Ovary (tissue), 9 donors: ENCODE data around the gene CCDC110. TPM values are rescaled to one million over a fixed set of nuclear protein-coding genes. Genes with fewer than 3 reads are reported as not detected.

Experiments
- DNase-seq, 5 donors: peaks; one replicate each; pipeline ENCODE4 v3.0.0-alpha.2; 2019 to 2020
- H3K27ac ChIP-seq, 2 donors: fragments of 200-600 bp; one replicate each; pipeline versions ENCODE4 v1.5.1 to v1.8.0; 2019 to 2022
- H3K27me3 ChIP-seq: fragments of 200-600 bp; one replicate; pipeline ENCODE4 v1.8.0; 2022
- H3K36me3 ChIP-seq: fragments of 200-600 bp; sonication (generic); one replicate; pipeline ENCODE4 v1.5.1; 2019
- H3K4me1 ChIP-seq: one replicate; pipeline ENCODE4 v1.8.1; 2013; ENCODE audit warnings: mild to moderate bottlenecking, moderate library complexity; ENCODE audit not compliant: insufficient read depth
- H3K4me3 ChIP-seq: fragments of 200-600 bp; sonication (generic); one replicate; pipeline ENCODE4 v1.5.1; 2017
- H3K9me3 ChIP-seq, 2 donors: fragments of 200-600 bp in 1 of 2; sonication (generic) in 1 of 2; one replicate each; pipeline versions ENCODE4 v1.5.1 to v1.8.1; 2013 to 2019; ENCODE audit warnings: mild to moderate bottlenecking in 1 of 2, moderate library complexity in 1 of 2
- EP300 ChIP-seq: sonication (generic); formaldehyde crosslinking; IDR thresholded peaks from one replicate; pipeline ENCODE4 v1.6.1; 2017; ENCODE audit warnings: antibody characterized with exemption
- POLR2A ChIP-seq: fragments of 450-650 bp; IDR thresholded peaks from one replicate; pipeline ENCODE4 v1.6.1; 2017; ENCODE audit warnings: antibody characterized with exemption, mild to moderate bottlenecking, moderate library complexity
- whole genome bisulfite sequencing, 3 donors: extraction: QIAGEN DNeasy Blood & Tissue Kit in 1 of 3; methylation state at CpG; one replicate each; pipeline versions ENCODE4 v1.1.5 to v1.1.7; 2013 to 2017; 5-methylcytosine and 5-hydroxymethylcytosine counted together
- intact Hi-C, 4 donors: fragments of 100-400 bp; cut with DNase I; formaldehyde crosslinking; loops; one replicate each; pipeline versions ENCODE4 v1.11.0 to v1.15.1; 2022 to 2023
- polyA plus RNA-seq, 2 donors: library from polyadenylated mRNA; stranded (reverse); fragments of 200-250 nt in 1 of 2; fragments of 350-450 nt in 1 of 2; fragmentation: Illumina TruSeq in 1 of 2; extraction: RNeasy Lipid Tissue Mini Kit (QIAGEN cat#74804) in 1 of 2; gene quantifications; one replicate each; pipeline ENCODE4 v1.2.3, GENCODE V29; 2013 to 2014
- total RNA-seq, 7 donors: library from RNA; depleted of rRNA in 2 of 7; stranded (reverse); fragments of >200 nt in 2 of 7; fragmentation: NEBNext Ultra II Directional in 3 of 7; extraction: Animal tissue kit (Norgen Biotek cat#: 25700) in 3 of 7; gene quantifications; one replicate each; pipeline versions ENCODE4 v1.1.0 to v1.2.4, GENCODE V29; 2016 to 2023
- TF ChIP-seq, protein P1 (sequence below), 3 donors: fragments of 450-650 bp in 2 of 3; fragments of 200-600 bp in 1 of 3; IDR thresholded peaks; one replicate each; pipeline versions ENCODE4 v1.5.1 to v1.8.0; 2016 to 2022; ENCODE audit warnings: antibody characterized with exemption in 3 of 3, mild to moderate bottlenecking in 1 of 3
- donor health status: DM: no; HTN: no; CAD: no; lungs with moderate emphysema.
- donor health status: DM: no; HTN: no; CAD: no.
- donor health status: Bipolar disorder and iron deficiency.
- donor health status: DM: yes; HTN: yes; CAD: no.
- donor health status: DM: no; HTN: no; CAD: no.
- donor health status: DM: yes; HTN: yes; CAD: no.

CCDC110 gene
- total and polyA plus RNA-seq, 9 donors: 1.8 to 6.4 (median 3.2) TPM

DNA sequence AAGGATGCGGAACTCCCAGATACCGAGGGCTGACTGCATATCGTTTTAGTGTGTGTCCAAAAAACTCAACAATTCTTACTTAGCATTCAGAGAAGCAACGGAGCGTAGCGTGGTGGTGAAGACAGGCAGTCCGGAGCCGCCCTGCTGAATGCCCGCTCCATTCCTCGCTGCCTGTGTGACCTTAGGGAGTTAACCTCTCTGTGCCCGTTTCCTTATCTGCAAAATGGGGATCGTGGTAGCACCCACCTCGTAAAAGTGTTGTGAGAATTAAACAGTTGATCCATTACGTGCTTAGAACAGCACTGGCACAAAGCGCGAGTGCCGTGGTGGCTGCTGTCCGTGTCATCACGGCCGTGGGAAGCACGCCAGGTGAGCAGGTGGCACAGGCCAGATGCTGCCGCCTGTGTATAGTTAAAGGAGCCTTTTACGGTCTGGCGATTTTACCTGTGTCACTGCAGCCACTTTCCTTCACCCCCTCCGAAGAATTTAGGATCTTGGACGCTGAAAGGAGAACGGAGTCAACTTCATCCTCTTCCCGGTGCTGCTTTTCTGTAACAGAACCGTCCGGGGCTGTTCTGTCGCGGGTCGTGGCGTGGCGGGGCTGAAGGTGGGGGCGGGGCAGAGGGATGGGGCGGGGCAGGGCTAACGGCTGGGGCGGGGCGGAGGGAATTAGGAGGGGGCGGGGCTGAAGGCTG, 885 bp downstream of the CCDC110 start:
- WGBS, 3 donors: 1 to 2% (median 1%) methylated on average over 32 to 41 of the region's 41 CpGs
- H3K27ac ChIP-seq: peak overlapping the region; percentile 50 to 79
- peaks cover 1% of the 10 kb centered on the region for H3K4me1 ChIP-seq
- intact Hi-C loops: loop anchor here in 3 of 4 donors (1.0 to 10.0 kb wide), 4 partner anchors 64 to 127 kb away; partner anchors contain the start of gene PDLIM3 (in 1 of the 3)
- no peaks in the 10 kb centered on the region for H3K36me3 ChIP-seq
- peak; percentile 66 to 86 (median 81) for DNase-seq
- TF ChIP-seq POLR2A (no peak), EP300 (no peak)
- TF ChIP-seq, protein P1, sequence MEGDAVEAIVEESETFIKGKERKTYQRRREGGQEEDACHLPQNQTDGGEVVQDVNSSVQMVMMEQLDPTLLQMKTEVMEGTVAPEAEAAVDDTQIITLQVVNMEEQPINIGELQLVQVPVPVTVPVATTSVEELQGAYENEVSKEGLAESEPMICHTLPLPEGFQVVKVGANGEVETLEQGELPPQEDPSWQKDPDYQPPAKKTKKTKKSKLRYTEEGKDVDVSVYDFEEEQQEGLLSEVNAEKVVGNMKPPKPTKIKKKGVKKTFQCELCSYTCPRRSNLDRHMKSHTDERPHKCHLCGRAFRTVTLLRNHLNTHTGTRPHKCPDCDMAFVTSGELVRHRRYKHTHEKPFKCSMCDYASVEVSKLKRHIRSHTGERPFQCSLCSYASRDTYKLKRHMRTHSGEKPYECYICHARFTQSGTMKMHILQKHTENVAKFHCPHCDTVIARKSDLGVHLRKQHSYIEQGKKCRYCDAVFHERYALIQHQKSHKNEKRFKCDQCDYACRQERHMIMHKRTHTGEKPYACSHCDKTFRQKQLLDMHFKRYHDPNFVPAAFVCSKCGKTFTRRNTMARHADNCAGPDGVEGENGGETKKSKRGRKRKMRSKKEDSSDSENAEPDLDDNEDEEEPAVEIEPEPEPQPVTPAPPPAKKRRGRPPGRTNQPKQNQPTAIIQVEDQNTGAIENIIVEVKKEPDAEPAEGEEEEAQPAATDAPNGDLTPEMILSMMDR (IDR thresholded peaks at IDR 0.05): no peak
- H3K9me3 ChIP-seq: no peaks in the 10 kb centered on the region
- H3K27me3 ChIP-seq: no peaks in the 10 kb centered on the region
- peak overlapping the region; percentile 69 for H3K4me3 ChIP-seq

DNA sequence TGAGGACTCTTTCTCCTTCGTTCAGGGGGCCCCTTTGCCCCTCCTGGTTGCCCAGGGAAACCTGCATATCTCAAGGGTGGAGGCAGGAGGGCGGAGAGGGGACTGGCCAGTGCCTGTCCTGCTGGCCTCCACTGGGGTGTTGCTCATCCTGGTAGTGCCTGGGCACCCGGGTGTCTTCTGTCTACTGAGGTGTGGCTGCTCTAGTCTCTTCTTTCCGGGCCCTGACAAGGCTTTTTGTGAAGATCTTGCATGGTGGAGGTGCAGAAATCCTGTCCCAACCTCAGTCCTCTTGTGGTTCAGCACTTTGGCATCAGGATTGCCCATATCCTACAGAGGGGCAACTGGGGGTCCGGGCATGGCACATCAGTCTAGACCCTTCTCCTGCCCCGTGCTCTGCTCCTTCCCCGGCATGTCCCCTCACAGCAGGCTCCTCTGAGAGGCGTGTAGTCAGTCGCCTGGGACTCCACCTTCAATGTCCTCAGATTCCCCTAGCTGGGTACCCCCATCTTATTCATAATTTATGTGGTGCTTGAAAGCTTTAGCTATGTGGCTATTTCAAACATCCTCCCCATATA, 1.9 kb downstream of the CCDC110 start:
- 80 to 90% (median 87%) methylated on average over 9 of the region's 9 CpGs for WGBS, 3 donors
- peak; percentile 22 to 48 (median 41) for DNase-seq

DNA sequence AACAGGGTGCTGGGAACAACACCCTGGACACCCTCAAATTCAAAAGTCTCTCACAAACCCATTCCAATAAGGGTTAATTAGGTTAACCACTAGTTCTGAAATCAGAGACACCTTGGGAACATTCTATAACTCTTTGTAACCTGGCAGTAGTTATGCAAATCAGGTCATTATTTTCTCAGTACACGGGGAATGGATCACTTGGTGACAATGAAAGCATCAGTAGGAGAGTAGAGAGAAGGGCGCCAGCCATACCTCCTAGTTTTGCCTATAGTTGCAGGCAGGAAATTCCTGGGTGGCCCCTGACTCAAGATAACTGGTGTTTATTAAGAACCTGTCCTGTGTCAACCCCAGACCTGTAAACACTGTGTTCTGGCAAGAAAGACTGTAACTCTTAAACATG, 2.5 kb downstream of the CCDC110 start:
- WGBS, 3 donors: 85 to 92% (median 91%) methylated on average over 2 of the region's 2 CpGs
- H3K4me3 ChIP-seq: no peak overlapping the region
- no peak overlapping the region for H3K27ac ChIP-seq
- no peak for DNase-seq
- intact Hi-C loops: loop anchor here in 1 of 4 donors (5.0 kb wide), 1 partner anchor 128 kb away; no protein-coding TSS in a partner anchor
- peaks cover 1% of the 10 kb centered on the region for H3K4me1 ChIP-seq
- TF ChIP-seq POLR2A (no peak), EP300 (no peak)
- TF ChIP-seq, protein P1 (IDR thresholded peaks at IDR 0.05): no peak
- no peaks in the 10 kb centered on the region for H3K9me3 ChIP-seq
- H3K27me3 ChIP-seq: no peaks in the 10 kb centered on the region
- H3K36me3 ChIP-seq: no peaks in the 10 kb centered on the region

More for the DNA sequence above, 1.9 kb downstream of the CCDC110 start:
- H3K27ac ChIP-seq: no peak overlapping the region
- intact Hi-C loops: loop anchor here in 3 of 4 donors (5.0 to 10.0 kb wide), 3 partner anchors 65 to 128 kb away; partner anchors contain the start of gene PDLIM3 (in 1 of the 3)
- peaks cover 1% of the 10 kb centered on the region for H3K4me1 ChIP-seq
- H3K36me3 ChIP-seq: no peaks in the 10 kb centered on the region
- H3K9me3 ChIP-seq: no peaks in the 10 kb centered on the region
- TF ChIP-seq EP300: no peak
- TF ChIP-seq, protein P1 (IDR thresholded peaks at IDR 0.05): no peak
- TF ChIP-seq POLR2A: no peak
- H3K27me3 ChIP-seq: no peaks in the 10 kb centered on the region
- H3K4me3 ChIP-seq: no peak overlapping the region

DNA sequence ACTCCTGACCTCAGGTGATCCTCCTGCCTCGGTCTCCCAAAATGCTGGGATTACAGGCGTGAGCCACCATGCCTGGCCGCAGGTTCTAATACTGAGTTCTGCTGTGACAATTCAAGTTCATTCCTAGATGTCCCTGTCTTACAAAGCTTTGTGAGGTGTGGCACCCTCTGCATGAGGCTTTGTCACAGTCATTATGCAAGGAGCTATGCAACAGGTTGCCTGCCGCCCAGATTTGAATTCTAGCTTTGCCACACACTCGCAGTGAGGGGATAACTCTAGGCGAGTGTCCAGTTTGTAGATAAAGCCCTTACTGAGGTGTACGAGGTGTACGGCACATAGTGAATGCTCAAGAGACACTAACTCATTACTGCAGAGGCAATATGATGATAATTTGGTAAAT, 3.5 kb downstream of the CCDC110 start:
- no peak overlapping the region for H3K27ac ChIP-seq
- intact Hi-C loops: loop anchor here in 1 of 4 donors (5.0 kb wide), 1 partner anchor 129 kb away; no protein-coding TSS in a partner anchor
- DNase-seq: no peak
- WGBS, 3 donors: 90 to 94% (median 91%) methylated on average over 8 of the region's 8 CpGs
- TF ChIP-seq, protein P1 (IDR thresholded peaks at IDR 0.05): no peak
- TF ChIP-seq POLR2A (no peak), EP300 (no peak)
- no peaks in the 10 kb centered on the region for H3K27me3 ChIP-seq
- H3K4me1 ChIP-seq: peaks cover 1% of the 10 kb centered on the region
- no peaks in the 10 kb centered on the region for H3K9me3 ChIP-seq
- H3K36me3 ChIP-seq: no peaks in the 10 kb centered on the region
- H3K4me3 ChIP-seq: no peak overlapping the region
